Keratinocyte (primary cell): Measurements from ENCODE around the gene SYNJ2. TPM values are rescaled to one million over a fixed set of nuclear protein-coding genes. Genes with fewer than 3 reads are reported as not detected.

Experiments
- DNase-seq: peaks from one replicate; pipeline ENCODE4 v3.0.0-alpha.2; 2011; ENCODE audit warnings: low read depth, missing footprints, low spot score
- FAIRE-seq: peaks from 2 replicates; lab custom pipeline; 2011; peaks lifted over from hg19 to GRCh38; lab: Jason Lieb, UNC
- H2AFZ ChIP-seq: 2 replicates; pipeline ENCODE4 v1.6.0; 2012; ENCODE audit warnings: low read length, control low read depth, inconsistent platforms; ENCODE audit not compliant: control insufficient read depth
- H3K27ac ChIP-seq: 2 replicates; pipeline ENCODE4 v1.5.1; 2011; ENCODE audit warnings: low read length; ENCODE audit not compliant: control insufficient read depth, insufficient read depth
- H3K27me3 ChIP-seq: 3 replicates; pipeline ENCODE4 v1.6.0; 2011; ENCODE audit warnings: low read length; ENCODE audit not compliant: control insufficient read depth, insufficient read depth; ENCODE audit errors: extremely low read depth
- H3K36me3 ChIP-seq, 2 experiments: 2 replicates in 1 of 2; 3 replicates in 1 of 2; pipeline ENCODE4 v1.5.1; 2011; ENCODE audit warnings: low read length in 2 of 2, mild to moderate bottlenecking in 1 of 2; ENCODE audit not compliant: control insufficient read depth in 2 of 2, insufficient read depth in 2 of 2; ENCODE audit errors: extremely low read depth in 1 of 2
- H3K4me1 ChIP-seq: 3 replicates; pipeline ENCODE4 v1.5.1; 2011; ENCODE audit warnings: low read length; ENCODE audit not compliant: control insufficient read depth, insufficient read depth; ENCODE audit errors: extremely low read depth
- H3K4me2 ChIP-seq: 3 replicates; pipeline ENCODE4 v1.6.0; 2011; ENCODE audit warnings: low read depth, low read length; ENCODE audit not compliant: control insufficient read depth, insufficient read depth; ENCODE audit errors: extremely low read depth
- H3K4me3 ChIP-seq, 3 experiments: fragments of 200-600 bp in 1 of 3; sonication (generic) in 1 of 3; 2 replicates in 2 of 3; 3 replicates in 1 of 3; pipeline ENCODE4 v1.5.1; 2011 to 2016; ENCODE audit warnings: low read length in 3 of 3, mild to moderate bottlenecking in 3 of 3, control low read depth in 2 of 3, inconsistent platforms in 1 of 3, low read depth in 1 of 3, mixed read lengths in 1 of 3, mixed run types in 1 of 3, moderate library complexity in 1 of 3; ENCODE audit not compliant: control insufficient read depth in 2 of 3, insufficient read depth in 2 of 3; ENCODE audit errors: extremely low read depth in 1 of 3
- H3K79me2 ChIP-seq: 2 replicates; pipeline ENCODE4 v1.6.0; 2012; ENCODE audit warnings: low read length; ENCODE audit not compliant: control insufficient read depth, insufficient read depth
- H3K9ac ChIP-seq: 3 replicates; pipeline ENCODE4 v1.6.0; 2011; ENCODE audit warnings: low read length; ENCODE audit not compliant: control insufficient read depth, insufficient read depth; ENCODE audit errors: extremely low read depth
- H3K9me1 ChIP-seq: 3 replicates; pipeline ENCODE4 v1.6.0; 2011; ENCODE audit warnings: low read length; ENCODE audit not compliant: control insufficient read depth, insufficient read depth; ENCODE audit errors: extremely low read depth
- H3K9me3 ChIP-seq: 2 replicates; pipeline ENCODE4 v1.5.1; 2012; ENCODE audit warnings: low read depth, low read length; ENCODE audit not compliant: control insufficient read depth
- H4K20me1 ChIP-seq: 3 replicates; pipeline ENCODE4 v1.6.0; 2011; ENCODE audit warnings: low read length; ENCODE audit not compliant: control insufficient read depth, insufficient read depth; ENCODE audit errors: extremely low read depth
- EZH2 ChIP-seq: IDR thresholded peaks from one replicate; pipeline ENCODE4 v1.6.1; 2012; ENCODE audit warnings: inconsistent platforms, mild to moderate bottlenecking, low read length, moderate library complexity
- dilution Hi-C: fragments of 300-500 bp; cut with MboI; formaldehyde crosslinking; loops from one replicate; pipeline ENCODE4 v1.7.0; 2020; ENCODE audit warnings: low sequenced_read_pairs; ENCODE audit not compliant: extremely low pct_ligation_motif_present
- polyA plus RNA-seq, 5 experiments: library from polyadenylated mRNA; depleted of rRNA in 3 of 5; stranded (reverse) in 3 of 5; stranded (forward) in 1 of 5; unstranded in 1 of 5; fragments of >200 nt; gene quantifications; 1 replicate in 1 of 5; 2 replicates in 3 of 5; 3 replicates in 1 of 5; pipeline versions ENCODE4 v1.2.1 to v1.2.3, GENCODE V29; 2011 to 2012; ENCODE audit warnings: missing spikeins in 2 of 5, low read depth in 1 of 5, low replicate concordance in 1 of 5
- TF ChIP-seq, protein P1 (sequence below), 3 experiments: IDR thresholded peaks in 1 of 3; conservative IDR thresholded peaks in 1 of 3; optimal IDR thresholded peaks in 1 of 3; 2 replicates in 2 of 3; 3 replicates in 1 of 3; pipeline versions ENCODE3 to v1.5.1; 2011; ENCODE audit warnings: low read length in 3 of 3, mild to moderate bottlenecking in 3 of 3, moderate library complexity in 2 of 3, control low read depth in 1 of 3, inconsistent platforms in 1 of 3; ENCODE audit not compliant: insufficient read depth in 2 of 3; ENCODE audit errors: extremely low read depth in 1 of 3

Gene SYNJ2
- polyA plus RNA-seq, 1 donor (not counting 4 experiments of a cell fraction or from before 2014, with no cell fraction given): 8.6 TPM

DNA sequence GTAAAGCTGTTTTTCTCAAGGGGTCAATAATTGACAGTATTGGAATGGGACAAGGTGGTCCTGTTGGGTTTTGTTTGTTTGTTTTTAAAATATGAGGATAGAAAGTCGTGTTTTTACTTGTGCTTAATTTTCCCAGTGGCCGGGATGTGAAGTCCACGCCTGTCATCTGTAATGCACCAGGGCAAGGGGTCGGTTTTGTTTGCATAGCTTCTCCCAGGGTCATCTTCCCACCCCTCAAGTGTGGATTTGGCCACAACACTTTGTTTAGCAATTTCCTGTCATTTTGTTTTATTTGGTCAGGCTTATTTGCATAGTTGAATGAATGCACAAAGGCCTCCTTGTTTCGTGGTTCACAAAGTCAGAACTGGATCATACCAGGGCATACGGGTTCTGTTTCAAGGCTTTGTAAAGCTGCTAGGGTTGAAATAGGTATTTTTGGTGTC is 29.8 kb downstream of the SYNJ2 start:
- no peaks in the 10 kb centered on the region for H3K9me3 ChIP-seq
- no peak overlapping the region for H3K4me3 ChIP-seq
- DNase-seq: no peak
- H3K4me1 ChIP-seq: peaks cover 7% of the 10 kb centered on the region
- no peaks in the 10 kb centered on the region for H3K9me1 ChIP-seq
- FAIRE-seq: no peak
- dilution Hi-C loops: no loop called here
- H4K20me1 ChIP-seq: no peaks in the 10 kb centered on the region
- TF ChIP-seq, protein P1, sequence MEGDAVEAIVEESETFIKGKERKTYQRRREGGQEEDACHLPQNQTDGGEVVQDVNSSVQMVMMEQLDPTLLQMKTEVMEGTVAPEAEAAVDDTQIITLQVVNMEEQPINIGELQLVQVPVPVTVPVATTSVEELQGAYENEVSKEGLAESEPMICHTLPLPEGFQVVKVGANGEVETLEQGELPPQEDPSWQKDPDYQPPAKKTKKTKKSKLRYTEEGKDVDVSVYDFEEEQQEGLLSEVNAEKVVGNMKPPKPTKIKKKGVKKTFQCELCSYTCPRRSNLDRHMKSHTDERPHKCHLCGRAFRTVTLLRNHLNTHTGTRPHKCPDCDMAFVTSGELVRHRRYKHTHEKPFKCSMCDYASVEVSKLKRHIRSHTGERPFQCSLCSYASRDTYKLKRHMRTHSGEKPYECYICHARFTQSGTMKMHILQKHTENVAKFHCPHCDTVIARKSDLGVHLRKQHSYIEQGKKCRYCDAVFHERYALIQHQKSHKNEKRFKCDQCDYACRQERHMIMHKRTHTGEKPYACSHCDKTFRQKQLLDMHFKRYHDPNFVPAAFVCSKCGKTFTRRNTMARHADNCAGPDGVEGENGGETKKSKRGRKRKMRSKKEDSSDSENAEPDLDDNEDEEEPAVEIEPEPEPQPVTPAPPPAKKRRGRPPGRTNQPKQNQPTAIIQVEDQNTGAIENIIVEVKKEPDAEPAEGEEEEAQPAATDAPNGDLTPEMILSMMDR (optimal IDR thresholded peaks at IDR 0.05 in 1 of 3, IDR thresholded peaks at IDR 0.05 in 1 of 3, conservative IDR thresholded peaks at IDR 0.05 in 1 of 3; ENCODE audit: extremely low read depth in 1 of 3, insufficient read depth in 2 of 3, low read length in 3 of 3): no peak
- no peak for TF ChIP-seq EZH2
- no peak overlapping the region for H3K4me2 ChIP-seq
- no peaks in the 10 kb centered on the region for H3K27me3 ChIP-seq
- H3K79me2 ChIP-seq: peaks cover 19% of the 10 kb centered on the region
- no peaks in the 10 kb centered on the region for H3K36me3 ChIP-seq
- H3K27ac ChIP-seq: no peak overlapping the region
- H2AFZ ChIP-seq: no peak overlapping the region
- no peak overlapping the region for H3K9ac ChIP-seq

DNA sequence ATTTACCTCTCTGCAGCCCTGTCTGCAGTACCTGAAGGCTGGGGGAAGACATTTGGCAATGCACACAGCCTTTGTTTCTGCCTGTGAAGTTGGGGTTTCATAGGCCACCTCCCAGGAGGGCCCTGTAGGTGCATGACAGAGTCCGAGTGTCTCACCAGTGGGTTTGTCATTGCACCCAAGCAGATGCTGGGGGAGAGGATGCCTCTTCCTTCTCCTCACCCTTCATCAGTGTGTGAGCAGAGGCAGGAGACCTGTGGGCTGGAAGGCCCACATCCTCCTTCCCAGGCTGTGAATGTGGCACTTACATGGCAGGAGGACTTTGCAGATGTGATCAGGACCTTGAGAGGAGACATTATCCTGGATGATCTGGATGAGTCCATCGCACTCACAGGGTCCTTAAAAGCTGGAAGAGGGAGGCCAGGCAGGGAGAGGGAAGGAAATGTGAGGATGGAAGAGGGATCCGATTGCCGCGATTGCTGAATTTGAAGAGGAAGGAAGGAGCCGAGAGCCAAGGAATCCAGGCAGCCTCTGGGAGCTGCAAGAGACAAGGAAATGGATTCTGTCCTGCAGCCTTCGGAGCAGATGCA is 30.4 kb downstream of the SYNJ2 start:
- DNase-seq: no peak

More for the DNA sequence above, 30.4 kb downstream of the SYNJ2 start:
- Histone ChIP-seq H3K27me3 (no peaks in the 10 kb centered on the region), H3K79me2 (peaks cover 19% of the 10 kb centered on the region), H4K20me1 (no peaks in the 10 kb centered on the region), H3K27ac (no peak overlapping the region), H3K9me1 (no peaks in the 10 kb centered on the region), H3K36me3 (no peaks in the 10 kb centered on the region), H3K4me3 (no peak overlapping the region), H3K4me2 (no peak overlapping the region), H2AFZ (no peak overlapping the region), H3K9ac (no peak overlapping the region), H3K4me1 (peaks cover 7% of the 10 kb centered on the region), H3K9me3 (no peaks in the 10 kb centered on the region)
- no peak for TF ChIP-seq EZH2
- TF ChIP-seq, protein P1 (optimal IDR thresholded peaks at IDR 0.05 in 1 of 3, IDR thresholded peaks at IDR 0.05 in 1 of 3, conservative IDR thresholded peaks at IDR 0.05 in 1 of 3; ENCODE audit: extremely low read depth in 1 of 3, insufficient read depth in 2 of 3, low read length in 3 of 3): no peak
- dilution Hi-C loops: no loop called here
- FAIRE-seq: no peak
